Measurements from ENCODE around the gene BMS1.
"Not testable (repeated sequence)": the region's sequence is repeated elsewhere in the genome, so short reads cannot be mapped to it uniquely, and the experiment has no call there.

Gene BMS1

DNA sequence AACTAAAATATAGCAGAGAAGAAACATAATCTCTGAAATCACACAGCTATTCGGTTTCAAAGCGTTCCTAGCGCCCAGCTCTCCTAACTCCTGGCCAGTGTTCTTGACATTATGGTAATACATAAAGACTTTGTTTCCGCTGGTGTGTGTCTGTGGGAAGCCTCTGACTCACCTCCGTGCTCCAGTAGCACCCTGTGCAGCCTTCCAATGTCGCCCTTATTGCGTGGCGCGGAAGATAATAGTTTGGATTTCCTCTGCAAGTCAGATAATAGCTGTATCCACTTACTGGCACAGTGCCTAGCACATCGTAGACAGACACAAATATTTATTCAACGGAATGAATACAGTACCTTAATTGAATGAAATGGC is 570 bp downstream of the BMS1 start:
- DNase-seq: peak in 5 of 58 donors; percentile 1 to 44 (median 29)

DNA sequence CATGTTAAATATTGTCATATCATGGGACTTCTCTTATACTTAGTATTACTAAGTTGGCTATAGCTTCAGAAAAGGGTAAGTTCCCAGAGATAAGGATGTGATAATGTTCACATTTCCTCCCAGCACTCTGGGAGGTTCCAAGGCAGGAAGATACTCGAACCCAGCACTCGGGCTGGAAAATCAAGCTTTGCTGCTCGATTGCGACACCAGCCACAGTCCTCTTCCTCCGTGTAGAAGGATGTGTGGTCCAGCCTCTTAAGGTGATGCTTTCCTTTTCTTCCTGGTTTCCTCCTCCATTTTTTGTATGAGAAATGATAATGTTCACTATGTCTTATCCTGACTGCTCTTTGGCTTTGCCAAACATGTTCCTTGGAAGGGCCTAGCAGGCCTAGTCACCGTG is 3.2 kb downstream of the BMS1 start:
- no peak for DNase-seq

GRCh38 chr10:42790835-42791234 is 8.2 kb downstream of the BMS1 start:
- DNase-seq: no peak

DNA sequence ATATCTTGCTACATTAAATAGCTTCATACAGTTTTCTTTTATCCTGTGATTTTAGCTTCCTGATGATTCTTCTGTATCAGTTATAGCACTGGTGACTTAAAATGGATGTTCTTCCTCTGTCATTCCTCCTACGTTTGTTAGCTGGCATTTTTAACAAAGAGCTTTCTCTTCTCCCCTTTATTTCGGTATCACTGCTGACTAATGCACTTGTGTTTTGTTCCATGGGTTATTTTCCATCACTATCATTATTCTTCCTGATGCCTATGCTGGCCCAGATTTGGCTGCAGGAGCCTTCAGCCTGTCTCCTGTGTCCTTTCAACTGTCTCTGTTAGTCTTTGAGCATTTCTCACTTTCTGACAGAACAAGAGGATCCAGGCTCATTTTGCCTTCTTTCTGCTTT is 13.1 kb downstream of the BMS1 start:
- peak in 1 of 58 donors; percentile 19 for DNase-seq

GRCh38 chr10:42801135-42801534 is 18.5 kb downstream of the BMS1 start:
- no peak for DNase-seq

DNA sequence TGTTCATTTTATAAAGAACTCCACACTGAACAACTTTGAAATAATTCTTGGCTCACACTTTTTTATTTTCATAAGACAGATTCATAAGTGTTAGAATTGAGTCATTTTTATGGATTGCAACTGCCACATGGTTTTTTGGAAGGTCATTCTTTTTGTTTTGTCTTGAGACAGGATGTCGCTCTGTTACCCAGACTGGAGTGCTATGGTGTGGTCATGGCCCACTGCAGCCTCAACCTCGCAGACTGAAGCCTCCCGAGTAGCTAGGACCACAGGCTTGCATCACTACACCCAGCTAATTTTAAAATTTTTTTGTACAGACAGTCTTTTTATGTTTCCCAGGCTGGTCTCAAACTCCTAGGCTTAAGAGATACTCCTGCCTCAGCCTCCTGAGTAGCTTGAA is 20.3 kb downstream of the BMS1 start:
- DNase-seq: no peak

GRCh38 chr10:42809676-42810075 is 27.1 kb downstream of the BMS1 start:
- DNase-seq: no peak

- no peak for DNase-seq
These were observed 29.4 kb downstream of the BMS1 start for GRCh38 chr10:42812028-42812427.

- not testable (repeated sequence) for DNase-seq
These were observed 31.5 kb downstream of the BMS1 start for GRCh38 chr10:42813989-42814687.

GRCh38 chr10:42816334-42816733 is 33.7 kb downstream of the BMS1 start:
- not testable (repeated sequence) for DNase-seq

GRCh38 chr10:42816912-42817311 is 34.3 kb downstream of the BMS1 start:
- no peak for DNase-seq

GRCh38 chr10:42817417-42817816 is 34.8 kb downstream of the BMS1 start:
- DNase-seq: not testable (repeated sequence)

- DNase-seq: not testable (repeated sequence)
These were observed 44.2 kb downstream of the BMS1 start for GRCh38 chr10:42826759-42827158.

DNA sequence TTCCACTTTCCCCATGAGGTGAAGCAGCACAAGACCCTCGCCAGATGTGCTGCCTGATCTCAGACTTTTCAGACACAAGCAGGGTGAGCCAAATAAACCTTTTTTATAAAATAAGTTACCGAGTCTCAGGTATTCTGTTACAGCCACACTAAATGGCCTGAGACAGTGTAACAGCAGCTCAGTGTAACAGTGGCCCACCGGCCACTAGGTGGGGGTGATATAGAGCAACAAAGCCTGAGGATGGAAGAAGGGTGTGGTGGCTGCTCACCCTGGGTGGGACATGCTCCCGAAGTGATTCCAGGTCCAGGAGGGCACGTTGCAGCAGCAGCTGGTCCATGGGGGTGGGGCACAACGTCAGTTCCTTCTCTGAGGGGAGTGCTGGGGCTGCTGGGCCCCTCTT is 44.6 kb downstream of the BMS1 start:
- DNase-seq: no peak

DNA sequence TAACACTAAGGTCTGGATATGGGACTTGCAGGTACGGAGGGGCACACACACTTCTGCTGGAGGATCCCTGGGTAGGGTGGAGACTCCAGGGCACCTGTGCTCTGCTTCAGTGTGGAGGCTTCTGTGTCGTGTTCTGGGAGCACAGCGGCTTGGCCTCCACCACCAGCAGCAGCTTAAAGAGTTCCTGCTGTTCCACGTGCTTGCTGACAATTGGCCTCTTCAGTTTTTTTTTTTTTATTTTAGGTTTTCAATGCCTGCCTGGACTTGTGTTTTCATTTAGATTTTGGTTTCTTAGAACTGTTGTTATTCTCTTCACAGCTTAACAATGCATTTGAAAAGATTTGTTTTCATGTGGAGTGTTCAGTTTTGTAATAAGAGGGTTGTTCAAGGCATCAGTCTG is 45.8 kb downstream of the BMS1 start:
- not testable (repeated sequence) for DNase-seq

DNA sequence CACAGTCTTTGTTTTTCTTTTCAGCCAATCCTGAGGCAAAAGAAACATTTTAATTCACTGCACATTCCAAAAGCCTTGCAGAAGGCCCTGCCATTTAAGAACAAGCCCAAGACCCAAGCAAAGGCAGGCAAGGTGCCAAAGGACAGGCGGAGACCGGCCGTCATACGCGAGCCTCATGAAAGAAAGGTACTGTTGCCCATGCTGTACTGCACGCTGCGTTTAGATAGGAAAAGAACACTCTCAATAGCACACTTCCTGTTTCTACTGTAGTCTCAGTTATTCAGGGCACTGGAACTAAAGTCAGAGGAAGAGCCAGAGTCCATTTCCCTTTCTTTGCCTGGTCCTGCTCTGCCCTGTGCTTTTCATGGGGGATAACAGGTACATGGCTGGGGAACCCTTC is 47.6 kb downstream of the BMS1 start:
- DNase-seq: peak in 12 of 58 donors; percentile 6 to 45 (median 17)

GRCh38 chr10:42836096-42836495 is 53.5 kb downstream of the BMS1 start:
- no peak for DNase-seq

DNA sequence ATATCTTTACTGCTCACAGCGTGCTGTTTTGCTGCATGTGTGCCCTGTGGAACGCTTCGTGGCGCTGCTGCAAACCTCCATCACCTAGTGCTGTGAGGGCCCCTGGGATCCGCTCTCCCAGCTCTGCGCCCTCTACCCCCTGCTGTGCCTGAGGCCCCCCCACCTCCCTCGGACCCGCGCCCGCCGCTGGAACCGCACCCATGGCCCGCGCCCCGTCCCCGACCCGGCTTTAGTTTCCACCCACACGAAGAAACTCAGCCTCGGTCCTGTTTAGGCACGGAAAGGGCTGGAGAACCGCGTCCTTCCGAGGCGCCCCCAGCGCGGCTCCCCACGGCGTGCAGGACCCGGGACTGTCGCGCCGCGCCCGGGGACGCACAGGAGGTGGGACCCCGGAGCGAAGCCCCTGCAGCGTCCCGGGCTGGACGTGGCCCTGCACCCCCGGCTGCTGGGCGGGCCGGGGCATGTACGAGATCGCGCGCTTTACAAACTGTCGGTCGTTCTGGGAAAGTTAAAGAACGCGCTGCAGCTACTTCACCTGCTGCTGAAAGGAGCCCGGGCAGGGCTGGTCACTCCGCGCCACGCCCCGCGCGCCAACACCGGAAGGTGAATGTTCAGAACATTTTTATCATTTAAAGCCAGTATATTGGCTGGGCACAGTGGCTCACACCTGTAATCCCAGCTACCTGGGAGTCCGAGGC is 54.3 kb downstream of the BMS1 start:
- DNase-seq: peak in 16 of 58 donors; percentile 5 to 47 (median 14)

DNA sequence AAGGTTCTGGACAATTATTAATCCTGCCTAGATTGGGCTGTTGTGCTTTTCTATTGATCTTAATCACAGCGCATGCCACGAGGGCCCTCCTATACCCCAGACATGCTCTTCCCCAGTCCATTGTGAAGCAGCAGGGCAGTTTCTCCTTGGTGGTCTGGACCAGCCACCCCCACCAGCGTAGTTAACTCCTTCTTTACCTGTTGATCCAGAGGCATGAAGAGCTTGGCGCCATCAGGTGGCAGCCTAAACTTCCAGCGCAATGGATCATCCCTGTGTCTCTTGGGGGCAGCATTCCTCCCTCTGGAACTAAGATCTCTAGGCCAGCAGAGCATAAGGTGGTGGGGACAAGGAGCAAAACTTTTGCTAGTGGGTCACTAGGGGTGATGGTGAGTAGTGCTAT is 62.2 kb downstream of the BMS1 start:
- DNase-seq: not testable (repeated sequence)

DNA sequence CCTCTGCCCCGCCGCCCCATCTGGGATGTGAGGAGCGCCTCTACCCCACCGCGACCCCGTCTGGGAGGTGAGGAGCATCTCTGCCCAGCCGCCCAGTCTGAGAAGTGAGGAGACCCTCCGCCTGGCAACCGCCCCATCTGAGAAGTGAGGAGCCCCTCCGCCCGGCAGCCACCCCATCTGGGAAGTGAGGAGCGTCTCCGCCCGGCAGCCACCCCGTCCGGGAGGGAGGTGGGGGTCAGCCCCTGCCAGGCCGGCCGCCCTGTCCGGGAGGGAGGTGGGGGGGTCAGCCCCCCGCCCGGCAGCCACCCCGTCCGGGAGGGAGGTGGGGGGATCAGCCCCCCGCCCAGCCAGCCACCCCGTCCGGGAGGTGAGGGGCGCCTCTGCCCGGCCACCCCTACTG is 64.7 kb downstream of the BMS1 start:
- DNase-seq: not testable (repeated sequence)

DNA sequence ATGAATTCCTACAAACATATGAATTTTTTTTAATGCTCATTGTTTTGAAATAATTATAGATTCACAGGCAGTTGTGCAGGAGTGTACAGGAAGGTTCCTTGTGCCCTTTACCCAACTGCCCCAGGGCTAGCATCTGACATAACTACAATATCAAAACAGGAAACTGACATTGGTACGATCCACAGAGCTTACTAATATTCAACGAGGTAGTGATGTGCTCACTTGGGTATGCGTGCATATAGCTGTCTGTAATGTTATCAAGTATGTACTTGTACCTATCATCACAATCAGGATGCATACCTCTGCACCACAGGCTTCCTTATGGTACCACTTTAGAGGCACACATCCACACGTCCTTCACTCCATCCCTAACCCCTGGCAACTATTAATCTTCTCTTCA is 68.3 kb downstream of the BMS1 start:
- DNase-seq: no peak

DNA sequence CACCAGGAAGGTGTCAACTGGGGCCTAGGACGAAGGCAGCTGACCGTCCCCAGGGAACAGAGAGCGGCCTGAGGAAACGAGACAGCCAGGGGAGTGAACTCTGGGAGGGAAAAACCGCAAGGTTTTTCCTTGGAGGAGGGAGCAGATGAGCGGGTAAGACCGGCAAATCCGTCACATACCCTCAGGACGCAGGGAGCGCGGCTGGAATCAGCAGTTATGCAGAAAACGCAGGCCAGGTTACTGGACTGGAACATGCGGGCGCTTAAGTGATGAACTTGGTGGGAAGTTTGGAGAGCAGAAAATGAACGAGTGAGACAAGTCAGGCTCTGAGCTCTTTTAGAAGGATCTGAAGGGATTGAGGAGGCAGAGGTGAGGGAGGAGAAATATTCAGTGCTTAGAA is 76.7 kb downstream of the BMS1 start:
- DNase-seq: no peak

DNA sequence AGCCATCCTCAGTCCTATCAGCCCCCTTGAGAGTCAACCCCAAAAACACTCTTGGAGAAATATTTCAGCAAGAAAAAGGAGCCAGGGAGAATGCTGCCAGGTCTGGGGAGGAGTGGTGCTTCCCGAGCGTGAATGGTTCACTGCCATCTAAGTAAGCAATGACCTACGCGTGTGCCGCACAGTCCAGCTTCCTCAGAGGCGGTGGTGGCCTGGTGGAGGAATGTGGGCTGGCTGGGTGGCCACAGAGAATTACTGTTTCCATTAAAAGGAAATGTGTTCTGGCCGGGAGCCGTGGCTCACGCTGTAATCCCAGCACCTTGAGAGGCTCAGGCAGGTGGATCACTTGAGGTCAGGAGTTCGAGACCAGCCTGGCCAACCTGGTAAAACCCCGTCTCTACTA is 77.4 kb downstream of the BMS1 start:
- not testable (repeated sequence) for DNase-seq

Measured in anterior cingulate cortex (tissue), 58 donors.